H1 (cell line): ENCODE results near the gene KCNH4. TPM values are rescaled to one million over a fixed set of nuclear protein-coding genes. Genes with fewer than 3 reads are reported as not detected.

Experiments
- FOSL1 ChIP-seq: IDR thresholded peaks from 2 replicates; pipeline ENCODE4 v1.6.1; 2011; ENCODE audit warnings: mild to moderate bottlenecking, low read depth, low read length, moderate library complexity; ENCODE audit not compliant: insufficient read depth
- HDAC6 ChIP-seq: IDR thresholded peaks from one replicate; pipeline ENCODE4 v1.7.1; 2012; ENCODE audit warnings: low read depth, mild to moderate bottlenecking, inconsistent platforms, low read length, moderate library complexity
- MAFK ChIP-seq: IDR thresholded peaks from 2 replicates; pipeline ENCODE4 v1.6.1; 2012; ENCODE audit warnings: low read depth, mild to moderate bottlenecking, improper control_type of control experiment, low read length
- POLR2A ChIP-seq, 2 experiments: IDR thresholded peaks; 1 replicate in 1 of 2; 2 replicates in 1 of 2; pipeline ENCODE4 v1.6.1; 2011; ENCODE audit warnings: low read depth in 2 of 2, low read length in 2 of 2, mild to moderate bottlenecking in 2 of 2; ENCODE audit errors: control extremely low read depth in 1 of 2
- POLR2AphosphoS5 ChIP-seq: IDR thresholded peaks from 2 replicates; pipeline ENCODE4 v1.6.1; 2011; ENCODE audit warnings: low read depth, low read length
- RXRA ChIP-seq: IDR thresholded peaks from 2 replicates; pipeline ENCODE4 v1.6.1; 2011; ENCODE audit warnings: low read depth, mild to moderate bottlenecking, low read length, moderate library complexity; ENCODE audit not compliant: insufficient read depth
- polyA plus RNA-seq, 7 experiments: library from polyadenylated mRNA; depleted of rRNA in 3 of 7; stranded (reverse) in 5 of 7; unstranded in 2 of 7; fragments of >200 nt in 5 of 7; fragments of 200-250 nt in 2 of 7; gene quantifications; 1 replicate in 5 of 7; 2 replicates in 1 of 7; 4 replicates in 1 of 7; pipeline versions ENCODE4 v1.2.1 to v1.2.3, GENCODE V29; 2011 to 2013; ENCODE audit warnings: missing spikeins in 2 of 7, mixed read lengths in 2 of 7
- total RNA-seq: library from RNA; stranded (reverse); fragmentation: NEBNext Ultra II Directional; extraction: Animal tissue kit (Norgen Biotek cat#: 25700); gene quantifications from 2 replicates; pipeline ENCODE4 v1.2.1, GENCODE V29; 2021

The KCNH4 gene
- total and polyA plus RNA-seq, 2 of the 8 experiments (the other 6 are each of a cell fraction or from before 2014, with no cell fraction given), result 0.44 to 0.47 TPM

DNA sequence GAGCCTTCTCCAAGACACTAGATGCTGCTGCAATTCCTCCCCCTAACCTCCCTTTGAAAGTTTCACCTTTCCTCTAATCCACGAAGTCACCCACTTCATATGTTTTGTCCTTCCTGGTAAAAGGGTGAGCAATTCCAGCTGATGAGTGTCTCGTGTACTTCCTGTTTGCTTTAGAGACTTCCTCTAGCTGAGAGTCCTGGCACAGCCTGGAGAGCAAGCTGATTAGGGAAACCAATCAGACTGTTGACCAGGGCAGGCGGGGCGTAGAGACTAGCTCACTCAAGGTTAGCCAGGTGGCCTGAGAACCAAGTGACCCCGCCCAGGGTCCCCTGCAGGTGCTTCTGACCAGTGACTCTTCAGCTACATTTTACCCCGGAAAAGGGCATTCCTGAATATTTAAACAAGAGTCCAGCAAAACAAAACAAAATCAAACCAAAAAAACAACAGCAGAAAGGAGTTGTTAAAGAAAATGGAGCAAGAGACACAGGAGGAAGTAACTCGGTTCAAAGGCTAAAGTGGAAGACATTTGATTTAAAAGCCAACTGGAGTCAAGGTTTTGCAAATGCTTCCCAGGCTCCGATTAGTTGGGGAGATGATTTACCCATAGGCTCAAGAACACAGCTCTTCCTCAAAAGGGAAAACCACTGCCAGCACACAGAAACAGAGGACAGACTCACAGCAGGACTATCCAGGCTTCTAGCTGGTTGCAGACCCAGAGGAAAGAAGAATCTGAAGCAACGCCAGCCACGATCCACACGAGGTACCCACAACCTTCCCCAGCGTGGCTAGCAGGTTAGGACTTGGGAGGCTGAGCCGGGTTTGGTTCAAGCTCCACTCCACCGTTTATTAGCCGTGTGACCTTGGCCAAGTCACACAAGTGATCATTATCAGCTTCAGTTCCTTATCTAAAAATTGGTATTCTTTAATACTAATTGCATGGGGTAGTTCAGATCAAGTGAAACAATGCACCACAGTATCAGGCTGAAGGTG is 45.0 kb downstream of the KCNH4 start (continued):
- TF ChIP-seq HDAC6 (no peak), POLR2A (IDR thresholded peaks at IDR 0.05; ENCODE audit: control extremely low read depth in 1 of 2, low read depth in 2 of 2, low read length in 2 of 2) (no peak), MAFK (no peak), POLR2AphosphoS5 (no peak), RXRA (no peak), FOSL1 (no peak)
